Neutrophil (primary cell): ENCODE data around the gene MINK1.
"Not testable (repeated sequence)": the region's sequence is repeated elsewhere in the genome, so short reads cannot be mapped to it uniquely, and the experiment has no call there.

Source experiments
- H3K27ac ChIP-seq: fragments of 200-600 bp; sonication (generic); 2 replicates; pipeline ENCODE4 v1.5.1; 2016; ENCODE audit warnings: mild to moderate bottlenecking, moderate library complexity
- H3K27me3 ChIP-seq: fragments of 200-600 bp; sonication (generic); 2 replicates; pipeline ENCODE4 v1.6.0; 2016; ENCODE audit warnings: mild to moderate bottlenecking
- H3K36me3 ChIP-seq: fragments of 200-600 bp; sonication (generic); 2 replicates; pipeline ENCODE4 v1.5.1; 2017
- H3K4me1 ChIP-seq, 2 experiments: fragments of 200-600 bp in 1 of 2; sonication (generic) in 1 of 2; 1 replicate in 1 of 2; 2 replicates in 1 of 2; pipeline versions ENCODE4 v1.5.1 to v1.6.1; 2013 to 2016; ENCODE audit warnings: low read depth in 1 of 2, low read length in 1 of 2, mild to moderate bottlenecking in 1 of 2, moderate library complexity in 1 of 2; ENCODE audit not compliant: control insufficient read depth in 1 of 2, insufficient read depth in 1 of 2
- H3K4me3 ChIP-seq, 2 experiments: fragments of 200-600 bp in 1 of 2; sonication (generic) in 1 of 2; 1 replicate in 1 of 2; 2 replicates in 1 of 2; pipeline ENCODE4 v1.5.1; 2013 to 2016; ENCODE audit warnings: low read depth in 1 of 2, low read length in 1 of 2, mild to moderate bottlenecking in 1 of 2, moderate library complexity in 1 of 2
- H3K9me3 ChIP-seq: fragments of 200-600 bp; sonication (generic); 2 replicates; pipeline ENCODE4 v1.5.1; 2016
- TF ChIP-seq, protein P1 (sequence below): fragments of 200-600 bp; sonication (generic); IDR thresholded peaks from 2 replicates; pipeline ENCODE4 v1.5.1; 2016; ENCODE audit warnings: antibody characterized with exemption

MINK1 gene

DNA sequence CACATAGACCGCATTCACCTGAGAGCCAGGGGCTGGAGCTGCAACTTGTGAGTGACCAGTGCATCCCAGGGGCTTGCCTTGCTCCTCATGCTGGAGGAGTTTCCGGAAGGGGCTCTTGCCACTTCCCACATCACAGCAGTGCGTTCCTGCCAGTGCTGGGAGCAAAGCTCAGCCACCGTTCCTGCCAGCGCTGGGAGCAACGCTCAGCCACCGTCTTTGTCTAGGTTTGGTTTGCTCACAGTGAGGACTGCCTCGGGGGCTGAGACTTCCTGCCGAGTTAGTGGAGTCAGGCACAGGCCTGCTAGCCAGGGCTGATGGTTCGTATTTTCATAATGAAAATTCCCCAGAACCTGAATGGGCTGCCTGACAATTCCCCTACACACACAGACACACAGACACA is 75.2 kb downstream of the MINK1 start:
- Histone ChIP-seq H3K4me1 (peaks cover 6 to 10% of the 10 kb centered on the region in 2 experiments), H3K9me3 (no peaks in the 10 kb centered on the region), H3K36me3 (no peaks in the 10 kb centered on the region), H3K27ac (no peak overlapping the region), H3K27me3 (peaks cover 27% of the 10 kb centered on the region), H3K4me3 (no peak overlapping the region)
- TF ChIP-seq, protein P1, sequence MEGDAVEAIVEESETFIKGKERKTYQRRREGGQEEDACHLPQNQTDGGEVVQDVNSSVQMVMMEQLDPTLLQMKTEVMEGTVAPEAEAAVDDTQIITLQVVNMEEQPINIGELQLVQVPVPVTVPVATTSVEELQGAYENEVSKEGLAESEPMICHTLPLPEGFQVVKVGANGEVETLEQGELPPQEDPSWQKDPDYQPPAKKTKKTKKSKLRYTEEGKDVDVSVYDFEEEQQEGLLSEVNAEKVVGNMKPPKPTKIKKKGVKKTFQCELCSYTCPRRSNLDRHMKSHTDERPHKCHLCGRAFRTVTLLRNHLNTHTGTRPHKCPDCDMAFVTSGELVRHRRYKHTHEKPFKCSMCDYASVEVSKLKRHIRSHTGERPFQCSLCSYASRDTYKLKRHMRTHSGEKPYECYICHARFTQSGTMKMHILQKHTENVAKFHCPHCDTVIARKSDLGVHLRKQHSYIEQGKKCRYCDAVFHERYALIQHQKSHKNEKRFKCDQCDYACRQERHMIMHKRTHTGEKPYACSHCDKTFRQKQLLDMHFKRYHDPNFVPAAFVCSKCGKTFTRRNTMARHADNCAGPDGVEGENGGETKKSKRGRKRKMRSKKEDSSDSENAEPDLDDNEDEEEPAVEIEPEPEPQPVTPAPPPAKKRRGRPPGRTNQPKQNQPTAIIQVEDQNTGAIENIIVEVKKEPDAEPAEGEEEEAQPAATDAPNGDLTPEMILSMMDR, result no peak

DNA sequence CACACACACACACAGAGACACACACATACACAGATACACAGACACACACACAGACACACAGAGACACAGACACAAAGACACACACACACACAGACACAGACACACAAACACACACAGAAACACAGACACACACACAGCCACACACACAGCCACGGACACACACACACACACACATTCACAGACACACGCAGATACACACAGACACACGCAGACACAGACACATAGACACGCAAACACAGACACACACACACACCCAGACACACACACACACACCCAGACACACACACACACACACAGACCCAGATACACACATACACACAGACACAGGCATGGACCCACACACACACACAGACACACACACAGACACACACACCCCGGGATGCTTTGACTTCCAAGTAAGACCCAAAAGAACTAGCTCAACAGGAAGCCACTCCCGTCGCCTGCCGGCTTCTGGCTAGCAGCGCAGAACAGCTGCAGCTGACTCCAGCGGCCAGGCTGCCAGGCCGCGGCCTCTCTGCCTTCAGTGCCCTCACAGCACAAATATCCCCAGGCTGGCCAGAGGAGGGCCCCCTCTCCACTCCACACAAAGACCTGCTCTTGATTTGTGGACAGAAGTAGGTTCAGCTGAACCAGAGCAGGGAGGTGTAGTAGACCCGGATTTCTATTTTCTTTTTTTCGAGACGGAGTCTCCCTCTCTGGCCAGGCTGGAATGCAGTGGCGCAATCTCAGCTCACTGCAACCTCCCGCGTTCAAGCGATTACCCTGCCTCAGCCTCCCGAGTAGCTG is 75.8 kb downstream of the MINK1 start:
- Histone ChIP-seq H3K4me3 (no peak overlapping the region), H3K36me3 (no peaks in the 10 kb centered on the region), H3K27me3 (peaks cover 25% of the 10 kb centered on the region), H3K9me3 (no peaks in the 10 kb centered on the region), H3K27ac (peak overlapping the region; percentile 51), H3K4me1 (peaks cover 6 to 7% of the 10 kb centered on the region in 2 experiments)
- TF ChIP-seq, protein P1, result peak; percentile 89

DNA sequence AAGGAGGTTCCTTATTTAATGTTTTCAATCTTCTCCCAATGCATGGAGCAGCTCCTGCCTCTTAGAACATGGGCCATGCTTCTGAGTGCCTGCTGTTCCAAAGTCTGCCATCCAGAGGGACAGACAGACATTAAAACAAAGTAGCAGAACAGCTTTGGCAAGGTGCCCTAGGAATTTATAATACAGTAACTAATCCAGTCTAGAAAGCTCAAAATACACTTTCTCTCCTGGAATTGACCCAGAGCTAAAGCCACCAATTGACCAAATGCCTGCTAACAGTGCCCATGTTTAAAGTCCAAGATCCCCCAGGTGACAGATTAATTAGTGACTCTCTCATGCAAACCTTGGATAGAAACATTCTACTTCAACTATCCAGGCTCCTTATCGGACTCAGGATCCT is 80.9 kb downstream of the MINK1 start:
- TF ChIP-seq, protein P1, result no peak
- no peak overlapping the region for H3K4me3 ChIP-seq
- peaks cover 4 to 5% of the 10 kb centered on the region in 2 experiments for H3K4me1 ChIP-seq
- H3K27me3 ChIP-seq, result no peaks in the 10 kb centered on the region
- H3K27ac ChIP-seq, result no peak overlapping the region
- H3K36me3 ChIP-seq, result no peaks in the 10 kb centered on the region
- H3K9me3 ChIP-seq, result no peaks in the 10 kb centered on the region

DNA sequence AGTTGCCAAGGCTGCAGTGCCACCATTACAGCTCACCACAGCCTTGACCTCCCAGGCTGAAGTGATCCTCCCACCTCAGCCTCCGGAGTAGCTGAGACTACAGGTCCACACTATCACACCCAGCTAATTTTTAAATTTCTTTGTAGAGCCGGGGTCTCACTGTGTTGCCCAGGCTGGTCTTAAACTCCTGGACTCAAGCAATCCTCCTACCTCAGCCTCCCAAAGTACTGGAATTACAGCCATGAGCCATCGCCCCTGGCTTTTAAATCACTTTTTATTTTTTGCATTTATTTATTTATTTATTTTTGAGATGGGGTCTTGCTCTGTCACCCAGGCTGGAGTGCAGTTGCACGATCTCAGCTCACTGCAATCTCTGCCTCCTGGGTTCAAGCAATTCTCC is 81.4 kb downstream of the MINK1 start:
- not testable (repeated sequence) for H3K4me3 ChIP-seq, H3K27me3 ChIP-seq, H3K4me1 ChIP-seq, H3K27ac ChIP-seq, H3K9me3 ChIP-seq, H3K36me3 ChIP-seq

DNA sequence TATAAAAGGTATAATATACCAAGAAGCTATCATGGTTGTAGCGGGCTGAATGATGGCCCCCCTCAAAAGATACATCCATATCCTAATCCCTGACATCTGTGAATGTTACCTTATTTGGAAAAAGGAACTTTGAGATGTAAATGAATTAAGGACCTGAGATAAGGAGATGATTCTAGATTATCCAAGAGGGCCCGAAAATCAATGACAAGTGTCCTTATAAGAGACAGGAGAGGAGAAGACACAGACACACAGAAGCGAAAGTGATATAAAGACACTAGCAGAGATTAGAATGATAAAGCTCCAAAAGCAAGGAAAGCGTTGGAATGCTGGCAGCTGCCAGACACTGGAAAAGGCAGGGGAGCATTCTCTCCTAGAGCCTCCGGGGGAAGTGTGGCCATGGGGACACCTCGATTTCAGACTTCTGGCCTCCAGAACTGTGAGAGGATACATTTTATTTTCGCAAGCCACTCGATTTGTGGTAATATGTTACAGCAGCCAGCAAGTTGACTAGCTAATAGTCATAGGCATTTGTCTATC is 86.4 kb downstream of the MINK1 start:
- no peaks in the 10 kb centered on the region for H3K36me3 ChIP-seq
- no peaks in the 10 kb centered on the region for H3K27me3 ChIP-seq
- TF ChIP-seq, protein P1, result no peak
- H3K9me3 ChIP-seq, result no peaks in the 10 kb centered on the region
- H3K4me3 ChIP-seq, result no peak overlapping the region
- H3K4me1 ChIP-seq, result peaks cover 9 to 11% of the 10 kb centered on the region in 2 experiments
- peak overlapping the region; percentile 39 for H3K27ac ChIP-seq

DNA sequence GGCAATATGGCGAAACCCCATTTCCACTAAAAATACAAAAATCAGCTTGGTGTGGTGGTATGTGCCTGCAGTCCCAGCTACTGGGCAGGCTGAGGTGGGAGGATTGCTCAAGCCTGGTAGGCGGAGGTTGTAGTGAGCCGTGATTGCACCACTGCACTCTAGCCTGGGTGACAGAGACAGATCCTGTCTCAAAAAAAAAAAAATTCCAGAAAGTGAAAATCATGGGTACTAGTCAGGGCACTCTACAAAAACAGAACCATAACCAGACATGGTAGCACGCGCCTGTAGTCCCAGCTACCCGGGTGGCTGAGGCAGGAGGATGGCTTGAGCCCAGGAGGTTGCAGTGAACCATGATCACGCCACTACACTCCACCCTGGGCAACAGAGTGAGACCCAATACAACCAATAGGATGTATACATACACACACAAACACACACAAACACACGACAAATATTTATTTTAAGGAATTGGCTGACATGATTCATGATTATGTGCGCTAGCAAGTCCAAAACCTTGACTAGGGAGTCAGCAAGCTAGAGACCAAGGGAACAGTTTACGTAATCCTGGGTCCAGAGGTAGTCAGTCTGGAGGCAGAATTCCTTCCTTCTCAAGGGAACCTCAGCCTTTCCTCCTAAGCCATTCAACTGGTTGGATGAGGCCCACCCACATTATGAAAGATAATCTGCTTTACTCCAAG is 87.4 kb downstream of the MINK1 start:
- H3K4me1 ChIP-seq, result peaks cover 9 to 11% of the 10 kb centered on the region in 2 experiments
- TF ChIP-seq, protein P1, result no peak
- H3K9me3 ChIP-seq, result no peaks in the 10 kb centered on the region
- peak overlapping the region; percentile 39 for H3K27ac ChIP-seq
- H3K4me3 ChIP-seq, result no peak overlapping the region
- no peaks in the 10 kb centered on the region for H3K27me3 ChIP-seq
- no peaks in the 10 kb centered on the region for H3K36me3 ChIP-seq
